GM10266 (cell line): ENCODE data around the gene ZNF618.

ENCODE experiments used
- DNase-seq: peaks from one replicate; pipeline ENCODE4 v3.0.0; 2012; ENCODE audit errors: extremely low spot score
- TF ChIP-seq, protein P1 (sequence below): IDR thresholded peaks from 2 replicates; pipeline ENCODE4 v1.5.1; 2012; ENCODE audit warnings: mild to moderate bottlenecking, low read depth; ENCODE audit not compliant: control insufficient read depth, insufficient read depth; ENCODE audit errors: missing control alignments

The ZNF618 gene

DNA sequence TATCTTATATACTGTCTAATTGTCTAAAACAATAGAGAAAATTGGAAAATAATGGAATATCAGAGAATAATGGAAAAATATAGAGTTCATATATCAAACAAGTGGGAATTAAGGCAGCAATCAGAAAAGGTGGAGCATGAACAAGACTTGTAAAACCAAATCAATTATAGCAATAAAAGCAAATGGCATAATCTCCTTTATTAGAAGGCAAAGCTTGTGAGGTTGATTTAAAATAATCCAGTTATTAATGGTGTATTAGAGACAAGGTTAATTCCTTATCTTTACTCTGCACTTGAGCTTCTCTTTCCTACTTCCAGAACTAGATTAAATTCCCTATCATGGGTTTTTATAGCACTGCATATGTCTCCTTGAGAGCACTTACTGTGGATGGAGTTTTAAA is 137.9 kb downstream of the ZNF618 start:
- TF ChIP-seq, protein P1, sequence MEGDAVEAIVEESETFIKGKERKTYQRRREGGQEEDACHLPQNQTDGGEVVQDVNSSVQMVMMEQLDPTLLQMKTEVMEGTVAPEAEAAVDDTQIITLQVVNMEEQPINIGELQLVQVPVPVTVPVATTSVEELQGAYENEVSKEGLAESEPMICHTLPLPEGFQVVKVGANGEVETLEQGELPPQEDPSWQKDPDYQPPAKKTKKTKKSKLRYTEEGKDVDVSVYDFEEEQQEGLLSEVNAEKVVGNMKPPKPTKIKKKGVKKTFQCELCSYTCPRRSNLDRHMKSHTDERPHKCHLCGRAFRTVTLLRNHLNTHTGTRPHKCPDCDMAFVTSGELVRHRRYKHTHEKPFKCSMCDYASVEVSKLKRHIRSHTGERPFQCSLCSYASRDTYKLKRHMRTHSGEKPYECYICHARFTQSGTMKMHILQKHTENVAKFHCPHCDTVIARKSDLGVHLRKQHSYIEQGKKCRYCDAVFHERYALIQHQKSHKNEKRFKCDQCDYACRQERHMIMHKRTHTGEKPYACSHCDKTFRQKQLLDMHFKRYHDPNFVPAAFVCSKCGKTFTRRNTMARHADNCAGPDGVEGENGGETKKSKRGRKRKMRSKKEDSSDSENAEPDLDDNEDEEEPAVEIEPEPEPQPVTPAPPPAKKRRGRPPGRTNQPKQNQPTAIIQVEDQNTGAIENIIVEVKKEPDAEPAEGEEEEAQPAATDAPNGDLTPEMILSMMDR, result no peak
- no peak for DNase-seq

DNA sequence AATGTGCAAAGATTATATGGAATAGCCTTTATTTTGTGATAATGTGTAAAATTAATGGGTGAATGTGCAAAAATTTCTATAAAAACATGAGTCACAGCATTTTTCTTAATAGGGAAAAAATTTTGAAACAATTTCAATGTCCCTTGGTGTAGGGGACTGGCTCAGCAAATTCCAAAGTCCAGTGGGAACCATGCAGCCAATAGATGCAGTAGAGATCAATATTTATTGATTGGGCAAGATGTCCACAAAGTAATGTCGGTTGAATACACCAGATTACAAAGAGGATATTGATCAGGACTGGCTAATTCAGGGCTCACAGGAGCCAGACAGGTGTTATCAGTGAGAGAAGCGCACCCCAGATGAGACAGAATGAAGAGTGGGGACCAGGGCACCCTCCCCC is 139.5 kb downstream of the ZNF618 start:
- TF ChIP-seq, protein P1, result no peak
- no peak for DNase-seq

GRCh38 chr9:114016101-114016500 is 140.0 kb downstream of the ZNF618 start:
- TF ChIP-seq, protein P1, result no peak

DNA sequence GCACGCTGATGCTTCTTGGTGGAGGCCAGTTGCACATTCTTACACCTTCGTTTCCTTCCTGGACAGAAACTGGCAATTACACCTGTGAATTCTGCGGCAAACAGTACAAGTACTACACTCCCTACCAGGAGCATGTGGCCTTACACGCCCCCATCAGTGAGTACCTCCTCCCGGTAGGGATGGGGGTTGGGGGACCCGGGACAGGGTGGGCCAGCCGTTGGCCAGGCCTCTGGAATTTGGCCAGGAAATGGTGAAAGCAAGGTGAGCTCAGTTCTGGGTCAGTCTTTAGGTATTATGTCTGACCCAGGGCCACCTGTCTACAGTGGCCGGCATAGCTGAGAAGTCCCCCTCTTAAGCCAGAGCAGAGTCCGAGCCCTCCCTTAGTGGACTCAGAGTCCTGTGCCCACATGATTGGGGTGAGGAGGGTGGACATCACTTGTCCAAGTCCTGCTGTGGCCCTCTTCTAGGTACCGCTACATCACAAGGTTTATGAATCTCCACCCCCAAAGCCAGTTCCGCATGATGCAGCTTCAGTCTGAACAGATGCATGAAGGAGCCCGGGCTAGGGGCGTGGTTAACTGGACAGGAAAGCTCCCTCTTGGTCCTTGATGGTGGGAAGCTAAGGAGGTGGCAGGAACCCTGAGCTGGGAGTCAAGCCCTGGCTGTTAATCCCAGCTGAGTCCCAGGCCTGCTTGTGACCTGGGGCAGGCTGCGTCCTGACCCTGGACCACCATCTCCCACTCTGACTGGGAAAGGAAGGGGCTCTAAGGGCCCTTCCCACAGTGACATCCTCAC is 140.7 kb downstream of the ZNF618 start:
- TF ChIP-seq, protein P1, result no peak
- DNase-seq, result no peak

More at GRCh38 chr9:114016101-114016500, 140.0 kb downstream of the ZNF618 start:
- no peak for DNase-seq

GRCh38 chr9:114017741-114018715 is 141.9 kb downstream of the ZNF618 start:
- DNase-seq, result no peak
- TF ChIP-seq, protein P1, result no peak

DNA sequence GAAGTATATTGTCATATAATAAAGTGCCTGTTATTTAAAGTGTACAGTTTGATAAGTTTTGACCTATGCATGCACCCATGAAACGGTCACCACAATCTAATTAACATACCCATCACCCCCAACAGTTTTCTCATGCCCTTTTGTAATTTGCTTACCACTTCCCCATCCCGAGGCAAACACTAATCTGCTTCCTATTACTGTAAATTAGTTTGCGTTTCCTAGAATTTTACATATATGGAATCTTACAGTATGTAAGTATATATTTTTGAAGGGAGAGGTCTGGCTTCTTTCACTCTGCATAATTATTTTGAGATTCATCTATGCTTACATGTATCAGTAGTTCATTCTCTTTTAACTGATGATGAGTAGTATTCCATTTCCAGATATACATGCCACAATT is 145.5 kb downstream of the ZNF618 start:
- no peak for DNase-seq
- TF ChIP-seq, protein P1, result no peak
